ENCODE data around the gene GDF15. TPM values are rescaled to one million over a fixed set of nuclear protein-coding genes. Genes with fewer than 3 reads are reported as not detected.

The GDF15 gene
- total RNA-seq, 4 donors from 2014 or later: 0.57 to 0.89 (median 0.86) TPM; not detected in 1

- TF ChIP-seq EP300 (IDR thresholded peaks at IDR 0.05): no peak
- TF ChIP-seq POLR2AphosphoS5 (IDR thresholded peaks at IDR 0.05): no peak
- Histone ChIP-seq H3K4me3 (no peak overlapping the region), H3K9me3 (no peaks in the 10 kb centered on the region), H3K36me3 (no peaks in the 10 kb centered on the region), H3K27me3 (peaks cover 8% of the 10 kb centered on the region), H3K4me1 (peaks cover 32% of the 10 kb centered on the region), H3K27ac (no peak overlapping the region)
- no peak for DNase-seq (ENCODE audit: low spot score in 2 of 2)
These were observed 3.7 kb downstream of the GDF15 start for GRCh38 chr19:18389726-18390064.

DNA sequence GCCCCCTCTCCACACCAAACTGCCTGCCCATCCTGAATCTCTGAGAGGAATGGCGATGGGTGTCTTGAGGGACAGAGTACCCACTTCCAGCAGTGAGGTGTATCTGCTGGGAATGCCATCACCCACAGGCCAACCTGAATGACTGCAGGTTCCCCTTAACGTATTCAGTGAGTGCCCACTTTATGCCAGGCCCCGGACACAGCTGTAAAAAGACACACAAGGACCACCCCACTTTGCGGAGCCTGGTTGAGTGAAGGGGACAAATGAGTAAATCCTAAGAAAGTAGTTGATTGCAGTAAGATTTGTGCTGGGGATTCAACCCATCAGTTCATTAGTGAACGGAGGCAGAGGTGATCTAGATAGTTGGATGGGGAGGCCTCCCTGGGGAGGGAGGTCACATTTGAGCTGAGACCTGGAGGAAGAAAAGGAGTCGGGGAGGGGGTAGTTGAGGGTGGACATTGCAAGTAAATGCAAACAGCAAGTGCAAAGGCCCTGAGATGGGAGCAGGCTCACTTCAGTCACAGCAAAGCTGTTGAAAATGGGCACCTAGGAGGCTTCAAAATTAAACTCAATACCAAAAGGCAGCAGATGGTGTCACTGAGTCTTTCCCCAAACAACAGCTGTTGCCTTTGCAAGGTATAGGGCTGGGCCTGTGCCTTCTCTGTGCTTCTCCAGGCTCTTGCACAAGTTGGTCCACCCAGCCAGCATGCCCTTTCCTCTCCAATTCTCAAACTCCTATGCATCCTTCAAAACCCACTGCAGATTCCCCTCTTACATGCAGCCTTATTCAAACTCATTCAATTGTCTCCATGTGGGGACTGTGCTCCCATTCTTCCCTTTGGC is 4.3 kb downstream of the GDF15 start:
- TF ChIP-seq POLR2A (IDR thresholded peaks at IDR 0.05): no peak
- TF ChIP-seq CTCF (IDR thresholded peaks at IDR 0.05): no peak
- TF ChIP-seq EP300 (IDR thresholded peaks at IDR 0.05): no peak
- no peak for TF ChIP-seq POLR2AphosphoS5 (IDR thresholded peaks at IDR 0.05)
- no peak for DNase-seq (ENCODE audit: low spot score in 2 of 2)
- Histone ChIP-seq H3K9me3 (no peaks in the 10 kb centered on the region), H3K27me3 (peaks cover 8% of the 10 kb centered on the region), H3K27ac (no peak overlapping the region), H3K36me3 (no peaks in the 10 kb centered on the region), H3K4me3 (no peak overlapping the region), H3K4me1 (peaks cover 32% of the 10 kb centered on the region)
- WGBS: 80% methylated on average over 6 of the region's 6 CpGs

- no peaks in the 10 kb centered on the region for H3K36me3 ChIP-seq
- TF ChIP-seq CTCF (IDR thresholded peaks at IDR 0.05) (no peak), EP300 (IDR thresholded peaks at IDR 0.05) (no peak), POLR2A (IDR thresholded peaks at IDR 0.05) (no peak), POLR2AphosphoS5 (IDR thresholded peaks at IDR 0.05) (no peak)
- H3K27ac ChIP-seq: no peak overlapping the region
- no peaks in the 10 kb centered on the region for H3K27me3 ChIP-seq
- peaks cover 23% of the 10 kb centered on the region for H3K4me1 ChIP-seq
- WGBS: 62% methylated on average over 9 of the region's 9 CpGs
- DNase-seq (ENCODE audit: low spot score in 2 of 2): no peak
- no peaks in the 10 kb centered on the region for H3K9me3 ChIP-seq
- H3K4me3 ChIP-seq: no peak overlapping the region
These were observed 5.6 kb downstream of the GDF15 start for GRCh38 chr19:18391509-18392075.

DNA sequence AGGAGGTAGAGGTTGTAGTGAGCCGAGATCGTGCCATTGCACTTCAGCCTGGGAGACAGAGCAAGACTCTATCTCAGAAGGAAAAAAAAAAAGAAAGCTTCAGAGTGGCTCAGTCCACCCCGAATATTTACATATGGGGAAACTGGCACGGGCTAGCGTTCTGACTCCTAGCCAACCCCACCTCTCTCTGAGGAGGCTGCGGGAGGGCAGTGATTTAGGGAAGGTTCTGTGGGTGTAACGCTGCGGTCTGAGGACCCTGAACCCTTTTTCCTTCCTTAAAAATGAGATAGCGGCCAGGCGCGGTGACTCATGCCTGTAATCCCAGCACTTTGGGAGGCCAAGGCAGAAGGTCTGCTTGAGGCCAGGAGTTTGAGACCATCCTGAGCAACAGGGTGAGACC is 6.5 kb downstream of the GDF15 start:
- Histone ChIP-seq H3K4me3 (no peak overlapping the region), H3K27ac (no peak overlapping the region), H3K9me3 (no peaks in the 10 kb centered on the region), H3K36me3 (no peaks in the 10 kb centered on the region), H3K4me1 (peaks cover 19% of the 10 kb centered on the region), H3K27me3 (peaks cover 6% of the 10 kb centered on the region)
- 64% methylated on average over 11 of the region's 11 CpGs for WGBS
- no peak for DNase-seq (ENCODE audit: low spot score in 2 of 2)
- no peak for TF ChIP-seq POLR2A (IDR thresholded peaks at IDR 0.05)
- no peak for TF ChIP-seq POLR2AphosphoS5 (IDR thresholded peaks at IDR 0.05)
- no peak for TF ChIP-seq EP300 (IDR thresholded peaks at IDR 0.05)
- no peak for TF ChIP-seq CTCF (IDR thresholded peaks at IDR 0.05)

DNA sequence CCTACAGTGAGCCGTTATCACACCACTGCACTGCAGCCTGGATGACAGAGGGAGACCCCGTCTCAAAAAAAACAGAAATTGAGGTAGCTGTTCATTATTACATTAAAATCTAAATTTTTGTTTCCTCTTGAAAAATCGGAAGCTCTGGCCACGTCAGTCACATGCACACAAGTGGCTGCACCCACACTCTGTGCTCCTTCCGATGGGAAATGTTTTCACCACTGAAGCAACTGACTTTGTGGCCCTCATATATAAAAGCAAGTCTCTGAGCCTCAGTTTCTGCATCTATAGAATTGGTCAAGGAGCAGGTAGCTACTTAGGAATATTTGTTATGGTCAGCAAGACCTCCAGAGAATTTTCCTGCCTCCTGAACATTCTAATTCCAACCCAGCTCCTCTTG is 7.0 kb downstream of the GDF15 start:
- Histone ChIP-seq H3K4me1 (peaks cover 16% of the 10 kb centered on the region), H3K27me3 (peaks cover 11% of the 10 kb centered on the region), H3K36me3 (no peaks in the 10 kb centered on the region), H3K4me3 (no peak overlapping the region), H3K27ac (no peak overlapping the region), H3K9me3 (no peaks in the 10 kb centered on the region)
- no peak for DNase-seq (ENCODE audit: low spot score in 2 of 2)
- WGBS: 90% methylated on average over 5 of the region's 5 CpGs
- no peak for TF ChIP-seq POLR2AphosphoS5 (IDR thresholded peaks at IDR 0.05)
- TF ChIP-seq CTCF (IDR thresholded peaks at IDR 0.05): no peak
- TF ChIP-seq EP300 (IDR thresholded peaks at IDR 0.05): no peak
